Measurements from ENCODE around the gene MDFI.

- TF ChIP-seq CTCF (IDR thresholded peaks at IDR 0.05; ENCODE audit: insufficient read depth, low read length) = no peak
- TF ChIP-seq POLR2AphosphoS5 (IDR thresholded peaks at IDR 0.05; ENCODE audit: low read depth) = no peak
Measured at GRCh38 chr6:41646026-41646795, 7.9 kb downstream of the MDFI start.

Measured in HL-60 (cell line).